Subcutaneous abdominal adipose tissue (tissue), 5 donors: ENCODE results near the gene VDR.

Source experiments
- H3K27ac ChIP-seq: one replicate; pipeline ENCODE4 v1.7.0; 2013; ENCODE audit warnings: low read depth, mild to moderate bottlenecking, inconsistent platforms, low read length, moderate library complexity
- H3K27me3 ChIP-seq, 5 donors: one replicate each; pipeline ENCODE4 v1.7.0; 2013; ENCODE audit warnings: low read length in 5 of 5, inconsistent platforms in 1 of 5; ENCODE audit not compliant: control insufficient read depth in 5 of 5, insufficient read depth in 4 of 5
- H3K36me3 ChIP-seq, 5 donors: one replicate each; pipeline ENCODE4 v1.7.0; 2013; ENCODE audit warnings: low read length in 5 of 5; ENCODE audit not compliant: control insufficient read depth in 5 of 5, insufficient read depth in 5 of 5
- H3K4me1 ChIP-seq, 5 donors: one replicate each; pipeline ENCODE4 v1.7.0; 2013; ENCODE audit warnings: low read length in 5 of 5, mild to moderate bottlenecking in 3 of 5, moderate library complexity in 1 of 5; ENCODE audit not compliant: control insufficient read depth in 5 of 5, insufficient read depth in 5 of 5
- H3K4me3 ChIP-seq, 5 donors: one replicate each; pipeline ENCODE4 v1.7.0; 2013; ENCODE audit warnings: low read length in 5 of 5, low read depth in 1 of 5
- H3K9ac ChIP-seq, 5 donors: one replicate each; pipeline ENCODE4 v1.7.0; 2013; ENCODE audit warnings: low read length in 5 of 5, mild to moderate bottlenecking in 4 of 5, moderate library complexity in 3 of 5
- H3K9me3 ChIP-seq, 5 donors: one replicate each; pipeline ENCODE4 v1.7.0; 2013; ENCODE audit warnings: low read length in 5 of 5; ENCODE audit not compliant: control insufficient read depth in 5 of 5
- donor health status: healthy.
- donor health status: healthy.
- donor health status: healthy.
- donor health status: healthy.
- donor health status: healthy.

Gene VDR

GRCh38 chr12:47931187-47931586, 26.4 kb upstream of the VDR start:
- H3K36me3 ChIP-seq: no peaks in the 10 kb centered on the region
- H3K4me3 ChIP-seq: no peak overlapping the region
- H3K9ac ChIP-seq: no peak overlapping the region
- H3K4me1 ChIP-seq: peaks cover 0 to 7% (median 0%) of the 10 kb centered on the region in 5 donors
- peaks cover 0 to 9% (median 3%) of the 10 kb centered on the region in 5 donors for H3K27me3 ChIP-seq
- no peak overlapping the region for H3K27ac ChIP-seq
- no peaks in the 10 kb centered on the region for H3K9me3 ChIP-seq

- no peak overlapping the region for H3K9ac ChIP-seq
- H3K4me3 ChIP-seq: no peak overlapping the region
- no peak overlapping the region for H3K27ac ChIP-seq
- H3K27me3 ChIP-seq: peaks cover 0 to 9% (median 3%) of the 10 kb centered on the region in 5 donors
- peaks cover 0 to 7% (median 0%) of the 10 kb centered on the region in 5 donors for H3K4me1 ChIP-seq
- no peaks in the 10 kb centered on the region for H3K36me3 ChIP-seq
- H3K9me3 ChIP-seq: no peaks in the 10 kb centered on the region
These were observed 25.8 kb upstream of the VDR start for GRCh38 chr12:47930634-47931033.

GRCh38 chr12:47927346-47927745, 22.6 kb upstream of the VDR start:
- Histone ChIP-seq H3K9me3 (no peaks in the 10 kb centered on the region), H3K9ac (no peak overlapping the region), H3K4me3 (no peak overlapping the region), H3K27ac (no peak overlapping the region), H3K4me1 (no peaks in the 10 kb centered on the region), H3K27me3 (peaks cover 0 to 9% (median 3%) of the 10 kb centered on the region in 5 donors), H3K36me3 (no peaks in the 10 kb centered on the region)

GRCh38 chr12:47921907-47922306, 17.1 kb upstream of the VDR start:
- H3K9ac ChIP-seq: no peak overlapping the region
- no peaks in the 10 kb centered on the region for H3K36me3 ChIP-seq
- peaks cover 0 to 4% (median 0%) of the 10 kb centered on the region in 5 donors for H3K27me3 ChIP-seq
- no peaks in the 10 kb centered on the region for H3K9me3 ChIP-seq
- H3K4me3 ChIP-seq: no peak overlapping the region
- no peak overlapping the region for H3K27ac ChIP-seq
- H3K4me1 ChIP-seq: no peaks in the 10 kb centered on the region

GRCh38 chr12:47920913-47921312, 16.1 kb upstream of the VDR start:
- Histone ChIP-seq H3K4me1 (no peaks in the 10 kb centered on the region), H3K4me3 (no peak overlapping the region), H3K9ac (no peak overlapping the region), H3K36me3 (no peaks in the 10 kb centered on the region), H3K27me3 (peaks cover 0 to 4% (median 0%) of the 10 kb centered on the region in 5 donors), H3K27ac (no peak overlapping the region), H3K9me3 (no peaks in the 10 kb centered on the region)

GRCh38 chr12:47913081-47913480, 8.3 kb upstream of the VDR start:
- Histone ChIP-seq H3K27ac (no peak overlapping the region), H3K27me3 (no peaks in the 10 kb centered on the region), H3K9ac (no peak overlapping the region), H3K4me1 (peaks cover 0 to 10% (median 9%) of the 10 kb centered on the region in 5 donors), H3K9me3 (no peaks in the 10 kb centered on the region), H3K4me3 (no peak overlapping the region), H3K36me3 (no peaks in the 10 kb centered on the region)

- Histone ChIP-seq H3K9ac (no peak overlapping the region), H3K36me3 (no peaks in the 10 kb centered on the region), H3K27me3 (no peaks in the 10 kb centered on the region), H3K27ac (no peak overlapping the region), H3K4me3 (no peak overlapping the region), H3K4me1 (peaks cover 0 to 10% (median 9%) of the 10 kb centered on the region in 5 donors), H3K9me3 (no peaks in the 10 kb centered on the region)
These were observed 7.8 kb upstream of the VDR start for GRCh38 chr12:47912556-47912955.

- Histone ChIP-seq H3K27ac (no peak overlapping the region), H3K36me3 (no peaks in the 10 kb centered on the region), H3K27me3 (no peaks in the 10 kb centered on the region), H3K4me1 (peaks cover 0 to 10% (median 9%) of the 10 kb centered on the region in 5 donors), H3K4me3 (no peak overlapping the region), H3K9ac (no peak overlapping the region), H3K9me3 (no peaks in the 10 kb centered on the region)
These were observed 6.2 kb upstream of the VDR start for GRCh38 chr12:47910981-47911380.

- H3K4me1 ChIP-seq: peaks cover 0 to 13% (median 10%) of the 10 kb centered on the region in 5 donors
- H3K9ac ChIP-seq: no peak overlapping the region
- H3K9me3 ChIP-seq: no peaks in the 10 kb centered on the region
- no peaks in the 10 kb centered on the region for H3K27me3 ChIP-seq
- no peak overlapping the region for H3K4me3 ChIP-seq
- no peaks in the 10 kb centered on the region for H3K36me3 ChIP-seq
- no peak overlapping the region for H3K27ac ChIP-seq
These were observed 5.7 kb upstream of the VDR start for GRCh38 chr12:47910486-47910885.

GRCh38 chr12:47909839-47910465, 5.2 kb upstream of the VDR start:
- no peaks in the 10 kb centered on the region for H3K36me3 ChIP-seq
- no peaks in the 10 kb centered on the region for H3K27me3 ChIP-seq
- H3K4me1 ChIP-seq: peaks cover 0 to 18% (median 16%) of the 10 kb centered on the region in 5 donors
- no peak overlapping the region for H3K9ac ChIP-seq
- H3K27ac ChIP-seq: no peak overlapping the region
- H3K4me3 ChIP-seq: no peak overlapping the region
- H3K9me3 ChIP-seq: no peaks in the 10 kb centered on the region
